ENCODE results near the gene PLEKHA1.

DNA sequence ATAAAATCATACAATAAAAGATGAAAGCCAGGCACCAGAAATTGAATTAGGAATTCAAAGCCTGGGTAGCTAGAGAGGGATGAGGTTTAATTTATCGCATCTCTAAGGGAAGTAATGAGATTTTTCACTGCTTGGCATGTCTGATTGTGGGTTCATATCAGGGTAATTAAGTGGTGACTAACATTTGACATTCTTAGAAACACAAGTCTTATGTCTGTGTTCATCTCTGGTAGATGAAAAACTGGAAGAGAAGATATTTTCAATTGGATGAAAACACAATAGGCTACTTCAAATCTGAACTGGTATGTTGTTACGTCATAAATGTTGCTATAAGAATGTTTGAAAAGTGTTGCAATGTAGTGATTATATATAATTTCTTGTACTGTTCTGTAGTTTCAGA is 43.2 kb downstream of the PLEKHA1 start:
- no peak for TF ChIP-seq CTCF (conservative IDR thresholded peaks at IDR 0.05; ENCODE audit: low read depth, low read length)
- TF ChIP-seq EZH2 (IDR thresholded peaks at IDR 0.05; ENCODE audit: borderline replicate concordance, low read depth, low read length, poor library complexity, severe bottlenecking), result no peak

Measured in A673 (cell line).